GM23338 (cell line): Measurements from ENCODE around the gene FBLN5. TPM values are rescaled to one million over a fixed set of nuclear protein-coding genes. Genes with fewer than 3 reads are reported as not detected.

Experiments used
- ATAC-seq: fragments of 200-7000 bp; cut with Tn5 transposase; 3 replicates; pipeline ENCODE4 v1.9.1; 2020
- DNase-seq: peaks from one replicate; pipeline ENCODE4 v3.0.0-alpha.2; 2015; ENCODE audit warnings: low spot score
- H2AFZ ChIP-seq: fragments of 200-600 bp; sonication (generic); 2 replicates; pipeline ENCODE4 v1.8.0; 2016; ENCODE audit warnings: antibody characterized with exemption, mild to moderate bottlenecking, moderate library complexity
- H3F3A ChIP-seq: fragments of 200-600 bp; sonication (generic); replicated peaks from 2 replicates; pipeline ENCODE4 v1.8.0; 2017; ENCODE audit warnings: antibody characterized with exemption, mixed run types, low read depth
- H3K27ac ChIP-seq: fragments of 200-600 bp; sonication (generic); 2 replicates; pipeline ENCODE4 v1.6.1; 2016; ENCODE audit warnings: low read depth
- H3K27me3 ChIP-seq: fragments of 200-600 bp; sonication (generic); 2 replicates; pipeline ENCODE4 v1.8.0; 2016; ENCODE audit warnings: mild to moderate bottlenecking, mixed run types, moderate library complexity; ENCODE audit not compliant: insufficient read depth
- H3K36me3 ChIP-seq: fragments of 200-600 bp; sonication (generic); 2 replicates; pipeline ENCODE4 v1.8.0; 2016; ENCODE audit warnings: mild to moderate bottlenecking; ENCODE audit not compliant: insufficient read depth
- H3K4me1 ChIP-seq: fragments of 200-600 bp; sonication (generic); 2 replicates; pipeline ENCODE4 v1.8.0; 2016; ENCODE audit warnings: mild to moderate bottlenecking, moderate library complexity; ENCODE audit not compliant: insufficient read depth
- H3K4me2 ChIP-seq: fragments of 200-600 bp; sonication (generic); 2 replicates; pipeline ENCODE4 v1.7.1; 2017; ENCODE audit warnings: mixed run types
- H3K4me3 ChIP-seq: fragments of 200-600 bp; sonication (generic); 2 replicates; pipeline ENCODE4 v1.6.1; 2016; ENCODE audit warnings: mixed run types
- H3K79me2 ChIP-seq: fragments of 200-600 bp; sonication (generic); replicated peaks from 2 replicates; pipeline ENCODE4 v1.8.0; 2017; ENCODE audit warnings: mild to moderate bottlenecking; ENCODE audit not compliant: insufficient read depth
- H3K9me2 ChIP-seq: fragments of 200-600 bp; sonication (generic); 2 replicates; pipeline ENCODE4 v1.8.0; 2017; ENCODE audit not compliant: insufficient read depth
- H4K20me1 ChIP-seq: fragments of 200-600 bp; sonication (generic); replicated peaks from 2 replicates; pipeline ENCODE4 v1.8.0; 2017; ENCODE audit warnings: mild to moderate bottlenecking; ENCODE audit not compliant: insufficient read depth
- H3K27ac Mint-ChIP-seq: 2 replicates; pipeline ENCODE4 v1.8.0; 2020; ENCODE audit warnings: inconsistent platforms, mild to moderate bottlenecking, moderate library complexity, mixed read lengths
- H3K27me3 Mint-ChIP-seq: 3 replicates; pipeline ENCODE4 v1.8.0; 2022; ENCODE audit warnings: low read depth, mild to moderate bottlenecking, moderate library complexity, mixed read lengths, inconsistent platforms; ENCODE audit not compliant: insufficient read depth, poor library complexity
- H3K36me3 Mint-ChIP-seq: 3 replicates; pipeline ENCODE4 v1.8.0; 2021; ENCODE audit warnings: low read depth, mild to moderate bottlenecking, inconsistent platforms, moderate library complexity, mixed read lengths
- H3K4me1 Mint-ChIP-seq: 3 replicates; pipeline ENCODE4 v1.8.0; 2020; ENCODE audit warnings: mild to moderate bottlenecking, inconsistent platforms, mixed read lengths
- H3K4me3 Mint-ChIP-seq: 3 replicates; pipeline ENCODE4 v1.8.0; 2021; ENCODE audit warnings: moderate library complexity, mild to moderate bottlenecking, inconsistent platforms, mixed read lengths
- H3K9me3 Mint-ChIP-seq: 3 replicates; pipeline ENCODE4 v1.8.0; 2020; ENCODE audit warnings: moderate library complexity, mild to moderate bottlenecking, inconsistent platforms, mixed read lengths
- CREB1 ChIP-seq: fragments of 250-450 bp; sonication (Bioruptor Pico); IDR thresholded peaks from 2 replicates; pipeline ENCODE4 v1.5.0; 2020; ENCODE audit warnings: low read depth, mild to moderate bottlenecking, moderate library complexity
- EZH2 ChIP-seq: fragments of 200-600 bp; sonication (generic); IDR thresholded peaks from one replicate; pipeline ENCODE4 v1.8.0; 2017; ENCODE audit warnings: antibody characterized with exemption, mild to moderate bottlenecking, low read depth; ENCODE audit not compliant: unreplicated experiment
- EZH2phosphoT487 ChIP-seq: fragments of 200-600 bp; sonication (generic); IDR thresholded peaks from one replicate; pipeline ENCODE4 v1.8.1; 2018; ENCODE audit warnings: antibody characterized with exemption; ENCODE audit not compliant: unreplicated experiment
- JUNB ChIP-seq: IDR thresholded peaks from one replicate; pipeline ENCODE4 v1.6.1; 2016; ENCODE audit warnings: antibody characterized with exemption; ENCODE audit not compliant: unreplicated experiment
- NANOG ChIP-seq: IDR thresholded peaks from 2 replicates; pipeline ENCODE4 v1.6.1; 2016; ENCODE audit warnings: antibody characterized with exemption, borderline replicate concordance
- POLR2AphosphoS5 ChIP-seq: IDR thresholded peaks from 2 replicates; pipeline ENCODE4 v1.6.1; 2016; ENCODE audit warnings: antibody characterized with exemption, low read depth
- REST ChIP-seq: IDR thresholded peaks from one replicate; pipeline ENCODE4 v1.6.1; 2018; ENCODE audit warnings: antibody characterized with exemption; ENCODE audit not compliant: unreplicated experiment
- STAT1 ChIP-seq: IDR thresholded peaks from one replicate; pipeline ENCODE4 v1.6.1; 2016; ENCODE audit warnings: antibody characterized with exemption; ENCODE audit not compliant: unreplicated experiment
- ZNF114 ChIP-seq: fragments of 250-450 bp; sonication (Bioruptor Pico); IDR thresholded peaks from 2 replicates; pipeline ENCODE4 v1.5.0; 2020; ENCODE audit warnings: mild to moderate bottlenecking, moderate library complexity
- ZNF331 ChIP-seq: fragments of 250-450 bp; sonication (Bioruptor Pico); IDR thresholded peaks from 2 replicates; pipeline ENCODE4 v1.5.0; 2020; ENCODE audit warnings: low read depth, mild to moderate bottlenecking, moderate library complexity
- polyA plus RNA-seq: library from polyadenylated mRNA; unstranded; fragments of >200 nt; fragmentation: Nextera tagmentation; extraction: Ambion mirVana; gene quantifications from 2 replicates; pipeline ENCODE4 v1.2.1, GENCODE V29; 2016
- total RNA-seq: library from RNA; depleted of rRNA; stranded (reverse); fragments of >200 nt; shearing (Covaris generic); gene quantifications from 2 replicates; pipeline ENCODE4 v1.2.3, GENCODE V29; 2014
- TF ChIP-seq, protein P1 (sequence below): fragments of 250-450 bp; sonication (Bioruptor Pico); IDR thresholded peaks from 2 replicates; pipeline ENCODE4 v1.5.0; 2020; ENCODE audit warnings: mild to moderate bottlenecking, moderate library complexity
- TF ChIP-seq, protein P2 (sequence below), 2 experiments: fragments of 200-600 bp in 1 of 2; sonication (generic) in 1 of 2; conservative IDR thresholded peaks; 2 replicates each; pipeline versions ENCODE4 v1.5.1 to v1.6.1; 2016 to 2017; ENCODE audit warnings: antibody characterized with exemption in 2 of 2, low read depth in 2 of 2, mild to moderate bottlenecking in 2 of 2, moderate library complexity in 1 of 2
- TF ChIP-seq, protein P3 (sequence below): IDR thresholded peaks from 2 replicates; pipeline ENCODE4 v1.6.1; 2016; ENCODE audit warnings: antibody characterized with exemption

The FBLN5 gene
- total and polyA plus RNA-seq, 2 experiments from 2014 or later, result 4.3 to 4.9 TPM

DNA sequence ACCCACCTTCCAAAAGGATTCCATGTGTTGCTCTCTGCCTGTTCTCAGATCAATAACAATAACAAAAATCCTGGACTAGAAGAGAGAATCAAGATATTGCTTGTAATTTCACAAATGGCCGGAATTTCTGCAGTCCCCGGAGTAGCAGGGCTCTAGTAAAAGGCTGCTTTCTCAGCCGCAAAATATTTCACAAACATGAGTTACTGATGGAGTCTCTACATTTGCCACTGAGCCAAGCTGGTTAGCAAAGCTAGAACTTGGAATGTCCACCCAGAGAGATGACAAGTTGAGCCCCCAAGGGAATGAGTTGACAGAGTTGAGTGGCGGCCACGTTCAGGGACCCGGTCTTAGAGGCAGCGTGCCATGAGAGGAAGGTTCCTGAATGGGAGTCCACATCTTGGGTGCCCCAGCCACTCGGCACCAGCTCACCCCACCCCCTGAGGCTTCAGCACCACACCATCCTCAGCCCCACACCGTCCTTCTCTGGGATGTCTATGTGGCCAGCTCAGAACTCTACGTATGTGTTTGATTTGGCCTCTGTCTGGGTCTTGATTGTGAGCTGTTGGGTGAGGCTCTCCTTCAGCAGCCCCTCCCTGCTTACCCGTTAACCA lies 15.9 kb downstream of the FBLN5 start:
- Histone ChIP-seq H4K20me1 (no peaks in the 10 kb centered on the region), H2AFZ (no peak overlapping the region), H3K27me3 (no peaks in the 10 kb centered on the region), H3K27ac (no peak overlapping the region), H3F3A (no peaks in the 10 kb centered on the region), H3K4me1 (0 out of 2 replicates have a peak, but pooled peaks cover 5% of the 10 kb centered on the region), H3K4me3 (no peak overlapping the region), H3K9me2 (no peaks in the 10 kb centered on the region), H3K36me3 (no peaks in the 10 kb centered on the region), H3K4me2 (no peak overlapping the region), H3K79me2 (no peaks in the 10 kb centered on the region)
- no peak overlapping the region for H3K27ac Mint-ChIP-seq
- H3K36me3 Mint-ChIP-seq, result no peaks in the 10 kb centered on the region
- H3K27me3 Mint-ChIP-seq, result no peaks in the 10 kb centered on the region
- DNase-seq (no peak), ATAC-seq (no peak)
- no peak overlapping the region for H3K4me3 Mint-ChIP-seq
- H3K9me3 Mint-ChIP-seq, result no peaks in the 10 kb centered on the region
- H3K4me1 Mint-ChIP-seq, result peaks cover 15% of the 10 kb centered on the region; the same call in 2 of the 3 replicates
- no peak for TF ChIP-seq STAT1
- no peak for TF ChIP-seq POLR2AphosphoS5
- no peak for TF ChIP-seq JUNB
- TF ChIP-seq, protein P1, sequence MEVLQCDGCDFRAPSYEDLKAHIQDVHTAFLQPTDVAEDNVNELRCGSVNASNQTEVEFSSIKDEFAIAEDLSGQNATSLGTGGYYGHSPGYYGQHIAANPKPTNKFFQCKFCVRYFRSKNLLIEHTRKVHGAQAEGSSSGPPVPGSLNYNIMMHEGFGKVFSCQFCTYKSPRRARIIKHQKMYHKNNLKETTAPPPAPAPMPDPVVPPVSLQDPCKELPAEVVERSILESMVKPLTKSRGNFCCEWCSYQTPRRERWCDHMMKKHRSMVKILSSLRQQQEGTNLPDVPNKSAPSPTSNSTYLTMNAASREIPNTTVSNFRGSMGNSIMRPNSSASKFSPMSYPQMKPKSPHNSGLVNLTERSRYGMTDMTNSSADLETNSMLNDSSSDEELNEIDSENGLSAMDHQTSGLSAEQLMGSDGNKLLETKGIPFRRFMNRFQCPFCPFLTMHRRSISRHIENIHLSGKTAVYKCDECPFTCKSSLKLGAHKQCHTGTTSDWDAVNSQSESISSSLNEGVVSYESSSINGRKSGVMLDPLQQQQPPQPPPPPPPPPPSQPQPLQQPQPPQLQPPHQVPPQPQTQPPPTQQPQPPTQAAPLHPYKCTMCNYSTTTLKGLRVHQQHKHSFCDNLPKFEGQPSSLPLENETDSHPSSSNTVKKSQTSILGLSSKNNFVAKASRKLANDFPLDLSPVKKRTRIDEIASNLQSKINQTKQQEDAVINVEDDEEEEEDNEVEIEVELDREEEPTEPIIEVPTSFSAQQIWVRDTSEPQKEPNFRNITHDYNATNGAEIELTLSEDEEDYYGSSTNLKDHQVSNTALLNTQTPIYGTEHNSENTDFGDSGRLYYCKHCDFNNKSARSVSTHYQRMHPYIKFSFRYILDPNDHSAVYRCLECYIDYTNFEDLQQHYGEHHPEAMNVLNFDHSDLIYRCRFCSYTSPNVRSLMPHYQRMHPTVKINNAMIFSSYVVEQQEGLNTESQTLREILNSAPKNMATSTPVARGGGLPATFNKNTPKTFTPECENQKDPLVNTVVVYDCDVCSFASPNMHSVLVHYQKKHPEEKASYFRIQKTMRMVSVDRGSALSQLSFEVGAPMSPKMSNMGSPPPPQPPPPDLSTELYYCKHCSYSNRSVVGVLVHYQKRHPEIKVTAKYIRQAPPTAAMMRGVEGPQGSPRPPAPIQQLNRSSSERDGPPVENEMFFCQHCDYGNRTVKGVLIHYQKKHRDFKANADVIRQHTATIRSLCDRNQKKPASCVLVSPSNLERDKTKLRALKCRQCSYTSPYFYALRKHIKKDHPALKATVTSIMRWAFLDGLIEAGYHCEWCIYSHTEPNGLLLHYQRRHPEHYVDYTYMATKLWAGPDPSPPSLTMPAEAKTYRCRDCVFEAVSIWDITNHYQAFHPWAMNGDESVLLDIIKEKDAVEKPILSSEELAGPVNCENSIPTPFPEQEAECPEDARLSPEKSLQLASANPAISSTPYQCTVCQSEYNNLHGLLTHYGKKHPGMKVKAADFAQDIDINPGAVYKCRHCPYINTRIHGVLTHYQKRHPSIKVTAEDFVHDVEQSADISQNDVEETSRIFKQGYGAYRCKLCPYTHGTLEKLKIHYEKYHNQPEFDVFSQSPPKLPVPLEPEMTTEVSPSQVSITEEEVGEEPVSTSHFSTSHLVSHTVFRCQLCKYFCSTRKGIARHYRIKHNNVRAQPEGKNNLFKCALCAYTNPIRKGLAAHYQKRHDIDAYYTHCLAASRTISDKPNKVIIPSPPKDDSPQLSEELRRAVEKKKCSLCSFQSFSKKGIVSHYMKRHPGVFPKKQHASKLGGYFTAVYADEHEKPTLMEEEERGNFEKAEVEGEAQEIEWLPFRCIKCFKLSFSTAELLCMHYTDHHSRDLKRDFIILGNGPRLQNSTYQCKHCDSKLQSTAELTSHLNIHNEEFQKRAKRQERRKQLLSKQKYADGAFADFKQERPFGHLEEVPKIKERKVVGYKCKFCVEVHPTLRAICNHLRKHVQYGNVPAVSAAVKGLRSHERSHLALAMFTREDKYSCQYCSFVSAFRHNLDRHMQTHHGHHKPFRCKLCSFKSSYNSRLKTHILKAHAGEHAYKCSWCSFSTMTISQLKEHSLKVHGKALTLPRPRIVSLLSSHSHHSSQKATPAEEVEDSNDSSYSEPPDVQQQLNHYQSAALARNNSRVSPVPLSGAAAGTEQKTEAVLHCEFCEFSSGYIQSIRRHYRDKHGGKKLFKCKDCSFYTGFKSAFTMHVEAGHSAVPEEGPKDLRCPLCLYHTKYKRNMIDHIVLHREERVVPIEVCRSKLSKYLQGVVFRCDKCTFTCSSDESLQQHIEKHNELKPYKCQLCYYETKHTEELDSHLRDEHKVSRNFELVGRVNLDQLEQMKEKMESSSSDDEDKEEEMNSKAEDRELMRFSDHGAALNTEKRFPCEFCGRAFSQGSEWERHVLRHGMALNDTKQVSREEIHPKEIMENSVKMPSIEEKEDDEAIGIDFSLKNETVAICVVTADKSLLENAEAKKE (CRISPR knock-in tag), result no peak
- TF ChIP-seq, protein P2, sequence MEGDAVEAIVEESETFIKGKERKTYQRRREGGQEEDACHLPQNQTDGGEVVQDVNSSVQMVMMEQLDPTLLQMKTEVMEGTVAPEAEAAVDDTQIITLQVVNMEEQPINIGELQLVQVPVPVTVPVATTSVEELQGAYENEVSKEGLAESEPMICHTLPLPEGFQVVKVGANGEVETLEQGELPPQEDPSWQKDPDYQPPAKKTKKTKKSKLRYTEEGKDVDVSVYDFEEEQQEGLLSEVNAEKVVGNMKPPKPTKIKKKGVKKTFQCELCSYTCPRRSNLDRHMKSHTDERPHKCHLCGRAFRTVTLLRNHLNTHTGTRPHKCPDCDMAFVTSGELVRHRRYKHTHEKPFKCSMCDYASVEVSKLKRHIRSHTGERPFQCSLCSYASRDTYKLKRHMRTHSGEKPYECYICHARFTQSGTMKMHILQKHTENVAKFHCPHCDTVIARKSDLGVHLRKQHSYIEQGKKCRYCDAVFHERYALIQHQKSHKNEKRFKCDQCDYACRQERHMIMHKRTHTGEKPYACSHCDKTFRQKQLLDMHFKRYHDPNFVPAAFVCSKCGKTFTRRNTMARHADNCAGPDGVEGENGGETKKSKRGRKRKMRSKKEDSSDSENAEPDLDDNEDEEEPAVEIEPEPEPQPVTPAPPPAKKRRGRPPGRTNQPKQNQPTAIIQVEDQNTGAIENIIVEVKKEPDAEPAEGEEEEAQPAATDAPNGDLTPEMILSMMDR (conservative IDR thresholded peaks at IDR 0.05; ENCODE audit: low read depth in 2 of 2), result no peak
- TF ChIP-seq, protein P3, sequence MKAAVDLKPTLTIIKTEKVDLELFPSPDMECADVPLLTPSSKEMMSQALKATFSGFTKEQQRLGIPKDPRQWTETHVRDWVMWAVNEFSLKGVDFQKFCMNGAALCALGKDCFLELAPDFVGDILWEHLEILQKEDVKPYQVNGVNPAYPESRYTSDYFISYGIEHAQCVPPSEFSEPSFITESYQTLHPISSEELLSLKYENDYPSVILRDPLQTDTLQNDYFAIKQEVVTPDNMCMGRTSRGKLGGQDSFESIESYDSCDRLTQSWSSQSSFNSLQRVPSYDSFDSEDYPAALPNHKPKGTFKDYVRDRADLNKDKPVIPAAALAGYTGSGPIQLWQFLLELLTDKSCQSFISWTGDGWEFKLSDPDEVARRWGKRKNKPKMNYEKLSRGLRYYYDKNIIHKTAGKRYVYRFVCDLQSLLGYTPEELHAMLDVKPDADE, result no peak
- TF ChIP-seq ZNF114, result no peak
- TF ChIP-seq REST, result no peak
- TF ChIP-seq NANOG, result no peak
- TF ChIP-seq EZH2phosphoT487, result no peak
- TF ChIP-seq EZH2, result no peak
- no peak for TF ChIP-seq CREB1
- no peak for TF ChIP-seq ZNF331 (CRISPR knock-in tag)
